Cortex of kidney (tissue), 1 donor: Measurements from ENCODE around the gene VWA5B1.

Experiments used
- DNase-seq: peaks from one replicate; lab custom pipeline; 2025; lab: John Stamatoyannopoulos, UW

Gene VWA5B1

DNA sequence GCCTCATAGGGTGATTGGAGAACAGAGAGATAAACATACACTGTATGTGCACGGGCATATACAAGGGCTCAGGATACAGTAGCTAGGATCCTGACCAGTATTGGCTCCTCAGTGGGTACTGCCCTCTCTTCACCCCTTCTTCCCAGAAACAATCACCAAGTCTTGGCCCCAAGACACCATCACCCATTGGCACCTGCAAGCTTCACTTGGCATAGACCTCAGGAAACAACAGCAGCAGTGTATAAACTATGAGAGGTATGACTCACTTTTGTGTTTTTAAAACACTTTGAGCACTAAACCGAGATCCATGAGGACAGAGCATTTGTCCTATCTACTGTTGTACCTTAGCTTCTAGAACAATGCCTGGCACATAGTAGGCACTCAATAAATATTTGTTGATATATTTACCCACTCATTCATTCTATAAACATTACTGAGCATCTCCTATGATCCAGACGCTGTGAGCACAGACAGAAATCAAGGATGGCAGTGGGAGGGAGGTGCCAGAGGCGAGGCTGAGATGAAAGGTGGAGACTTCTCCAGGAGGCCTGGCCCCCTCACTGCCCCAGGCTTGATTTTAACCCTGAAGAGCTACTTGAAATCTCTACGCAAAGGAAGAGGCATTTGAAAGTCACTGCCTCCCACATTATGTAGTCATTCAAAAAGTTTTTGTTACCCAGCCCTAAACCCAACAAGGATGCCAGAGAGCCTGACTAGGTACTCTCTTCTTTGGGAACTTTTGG, 100.1 kb downstream of the VWA5B1 start:
- DNase-seq = no peak

GRCh38 chr1:20395255-20395654, 104.6 kb downstream of the VWA5B1 start:
- no peak for DNase-seq

GRCh38 chr1:20398744-20399143, 108.1 kb downstream of the VWA5B1 start:
- DNase-seq = no peak

DNA sequence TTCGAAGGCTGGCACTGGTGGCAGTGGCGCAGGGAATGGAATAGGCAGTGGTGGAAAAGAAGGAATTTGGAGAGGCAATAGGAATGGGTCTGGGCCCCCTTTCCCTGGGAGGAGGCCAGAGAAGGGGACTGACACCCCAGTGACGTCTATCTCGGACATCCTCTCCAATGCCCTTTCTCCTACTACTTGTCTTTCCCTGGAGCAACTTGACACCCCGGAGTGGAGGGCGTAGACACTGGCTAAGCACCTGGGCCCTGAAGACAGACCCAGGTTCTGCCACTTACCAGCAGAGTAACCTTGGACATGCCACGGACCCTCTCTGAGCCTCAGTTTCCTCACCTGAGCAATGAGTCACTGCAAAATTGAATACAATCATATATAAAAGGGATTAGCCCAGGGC, 108.5 kb downstream of the VWA5B1 start:
- no peak for DNase-seq

DNA sequence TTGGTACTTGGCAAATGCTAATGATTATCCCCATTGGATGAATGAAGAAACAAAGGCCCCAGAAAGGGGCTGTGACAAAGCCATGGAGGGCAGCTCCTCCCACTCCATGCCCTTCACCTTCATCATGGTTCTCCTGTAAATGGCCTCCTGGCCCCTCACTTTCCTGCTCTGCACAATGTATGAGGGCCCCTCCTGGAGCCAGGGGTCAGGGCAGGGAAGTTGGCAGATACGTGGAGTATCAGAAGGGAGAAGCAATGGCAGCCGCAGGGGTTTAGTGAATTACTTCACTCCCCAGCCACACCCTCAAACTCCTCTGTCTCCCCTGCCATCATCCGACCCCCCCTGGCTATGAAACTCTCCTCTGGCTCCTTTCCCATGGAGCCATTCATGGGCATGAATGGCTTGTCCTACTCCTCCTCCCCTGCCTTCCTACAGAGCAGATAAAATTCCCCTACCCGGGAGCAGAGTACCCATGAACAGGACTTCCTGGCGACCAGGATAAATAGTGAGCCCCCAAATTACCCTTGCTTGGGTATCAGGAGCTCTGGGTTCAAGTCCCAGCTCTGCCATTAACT, 109.0 kb downstream of the VWA5B1 start:
- no peak for DNase-seq

GRCh38 chr1:20400341-20401177, 109.9 kb downstream of the VWA5B1 start:
- DNase-seq = no peak

- DNase-seq = no peak
Measured at GRCh38 chr1:20401405-20402010, 110.8 kb downstream of the VWA5B1 start.

DNA sequence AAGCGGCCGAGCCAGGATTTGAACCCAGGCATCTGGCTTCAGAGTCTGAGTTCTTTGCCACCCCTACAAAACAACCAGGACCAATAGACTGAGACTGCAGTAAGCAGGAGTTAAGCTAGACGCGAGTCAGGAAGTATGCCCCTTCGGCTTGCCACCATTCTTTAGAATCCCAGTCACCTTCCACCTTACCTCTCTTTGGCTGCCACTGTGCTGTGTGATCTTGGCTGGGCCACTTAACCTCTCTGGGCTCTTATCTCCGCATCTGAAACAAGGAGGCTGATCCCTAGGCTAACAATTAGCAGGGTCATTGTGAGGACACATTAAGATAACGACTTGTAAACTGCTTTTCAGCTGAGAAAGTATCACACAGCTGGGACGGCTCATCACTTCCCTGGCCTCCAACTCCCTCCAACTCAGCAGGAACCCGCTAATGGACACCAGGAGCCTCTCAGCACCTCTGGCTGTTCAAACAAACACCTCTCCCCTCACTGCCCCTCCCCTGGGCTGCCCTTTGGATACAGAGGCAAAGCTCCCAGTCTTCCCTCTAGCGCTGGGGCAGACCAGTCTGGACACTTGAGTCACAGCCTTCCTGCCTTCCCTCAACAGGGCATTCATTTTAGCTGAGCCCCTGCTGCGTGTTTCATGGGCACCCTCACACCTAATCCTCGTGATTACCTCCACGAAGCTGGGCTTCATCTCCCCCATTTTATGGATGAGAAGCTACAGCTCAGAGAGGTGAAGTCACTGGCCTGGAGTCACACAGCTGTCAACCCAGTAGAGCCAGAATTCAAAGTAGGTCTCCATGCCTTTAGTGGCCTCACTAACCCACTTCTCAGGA, 112.1 kb downstream of the VWA5B1 start:
- DNase-seq = no peak

GRCh38 chr1:20403423-20404145, 112.9 kb downstream of the VWA5B1 start:
- DNase-seq = no peak

DNA sequence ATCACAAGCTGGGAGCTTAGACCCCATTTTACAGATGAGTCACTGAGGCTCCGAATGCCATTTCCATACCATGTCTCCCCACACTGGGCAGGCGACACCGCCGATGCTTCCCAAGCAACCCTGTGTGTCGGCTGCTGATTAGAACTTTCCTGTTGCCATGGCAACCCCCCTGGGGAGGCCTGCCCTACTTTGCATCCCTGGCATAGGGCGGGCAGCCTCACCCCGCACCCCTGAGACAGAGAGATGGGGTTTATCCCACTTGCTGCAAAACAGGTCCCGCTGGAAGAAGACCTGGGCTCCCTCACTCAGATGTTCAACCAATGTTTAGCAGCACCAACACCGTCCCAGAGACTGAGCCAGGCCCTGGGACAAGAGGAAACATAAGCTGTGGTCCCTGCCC, 113.8 kb downstream of the VWA5B1 start:
- DNase-seq = no peak
